GM12864 (cell line): ENCODE measurements around the gene IFI27L1.

Source experiments
- DNase-seq: peaks from one replicate; pipeline ENCODE4 v3.0.0-alpha.2; 2011; ENCODE audit warnings: low read depth
- H3K4me3 ChIP-seq: 2 replicates; pipeline ENCODE4 v1.5.1; 2011; ENCODE audit warnings: mild to moderate bottlenecking, low read depth, low read length, control low read depth
- TF ChIP-seq, protein P1 (sequence below): IDR thresholded peaks from 2 replicates; pipeline ENCODE4 v1.5.1; 2011; ENCODE audit warnings: low read depth, mild to moderate bottlenecking, moderate library complexity, low read length, control low read depth, inconsistent platforms; ENCODE audit errors: missing control alignments

IFI27L1 gene

DNA sequence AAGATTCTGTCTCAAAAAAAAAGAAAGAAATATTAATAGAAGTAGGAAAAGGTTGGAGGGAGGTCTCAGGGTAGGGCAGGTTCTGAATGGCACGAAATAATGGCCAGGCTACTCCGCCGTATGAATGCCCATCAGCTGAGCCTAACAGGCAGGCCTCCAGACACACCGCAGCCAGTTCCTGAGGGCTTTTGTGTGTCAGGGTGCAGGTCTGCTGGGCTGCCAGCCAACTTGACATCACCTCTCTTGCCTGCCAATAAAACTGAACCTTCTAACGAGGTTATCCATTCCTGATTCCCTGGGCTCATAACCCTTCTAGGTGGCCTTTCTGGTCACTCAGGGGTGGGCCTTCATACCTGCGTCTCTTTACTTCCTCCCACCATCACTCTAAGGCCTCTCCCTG is 32.4 kb downstream of the IFI27L1 start:
- TF ChIP-seq, protein P1, sequence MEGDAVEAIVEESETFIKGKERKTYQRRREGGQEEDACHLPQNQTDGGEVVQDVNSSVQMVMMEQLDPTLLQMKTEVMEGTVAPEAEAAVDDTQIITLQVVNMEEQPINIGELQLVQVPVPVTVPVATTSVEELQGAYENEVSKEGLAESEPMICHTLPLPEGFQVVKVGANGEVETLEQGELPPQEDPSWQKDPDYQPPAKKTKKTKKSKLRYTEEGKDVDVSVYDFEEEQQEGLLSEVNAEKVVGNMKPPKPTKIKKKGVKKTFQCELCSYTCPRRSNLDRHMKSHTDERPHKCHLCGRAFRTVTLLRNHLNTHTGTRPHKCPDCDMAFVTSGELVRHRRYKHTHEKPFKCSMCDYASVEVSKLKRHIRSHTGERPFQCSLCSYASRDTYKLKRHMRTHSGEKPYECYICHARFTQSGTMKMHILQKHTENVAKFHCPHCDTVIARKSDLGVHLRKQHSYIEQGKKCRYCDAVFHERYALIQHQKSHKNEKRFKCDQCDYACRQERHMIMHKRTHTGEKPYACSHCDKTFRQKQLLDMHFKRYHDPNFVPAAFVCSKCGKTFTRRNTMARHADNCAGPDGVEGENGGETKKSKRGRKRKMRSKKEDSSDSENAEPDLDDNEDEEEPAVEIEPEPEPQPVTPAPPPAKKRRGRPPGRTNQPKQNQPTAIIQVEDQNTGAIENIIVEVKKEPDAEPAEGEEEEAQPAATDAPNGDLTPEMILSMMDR = no peak

DNA sequence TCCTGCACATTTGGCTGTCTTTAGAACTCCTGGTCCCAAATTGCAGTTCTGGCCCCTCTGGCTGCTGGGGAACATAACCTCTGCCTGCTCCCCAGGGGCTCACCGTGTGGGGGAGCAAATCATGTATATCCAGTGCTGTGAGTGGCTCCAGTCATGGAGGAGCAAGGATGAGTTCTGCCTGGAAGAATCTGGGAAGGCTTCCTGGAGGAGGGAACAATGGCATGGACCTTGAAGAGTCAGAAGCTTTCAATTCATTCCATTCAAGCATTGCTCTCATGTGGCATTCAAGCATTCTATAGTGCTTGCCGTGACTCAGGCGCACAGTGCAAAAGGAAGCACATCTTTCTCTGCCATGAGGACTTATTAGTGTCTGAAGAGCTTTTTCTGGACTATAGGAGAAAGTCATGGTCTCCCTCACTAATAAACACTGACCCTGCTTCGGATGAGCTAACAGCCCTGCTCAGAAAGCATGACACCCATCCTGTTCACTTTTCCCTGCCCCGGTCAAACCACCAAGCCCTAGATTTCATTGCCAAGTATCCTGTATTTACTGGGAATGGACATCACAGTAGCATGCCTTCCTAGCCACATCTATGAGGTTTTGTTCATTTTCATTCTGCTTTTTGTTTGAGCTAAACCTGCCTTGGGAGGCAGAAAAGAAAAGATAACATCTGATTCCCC is 32.9 kb downstream of the IFI27L1 start:
- H3K4me3 ChIP-seq = no peak overlapping the region
- no peak for DNase-seq
- TF ChIP-seq, protein P1 = no peak

More for the DNA sequence above, 32.4 kb downstream of the IFI27L1 start:
- no peak overlapping the region for H3K4me3 ChIP-seq
- DNase-seq = no peak

DNA sequence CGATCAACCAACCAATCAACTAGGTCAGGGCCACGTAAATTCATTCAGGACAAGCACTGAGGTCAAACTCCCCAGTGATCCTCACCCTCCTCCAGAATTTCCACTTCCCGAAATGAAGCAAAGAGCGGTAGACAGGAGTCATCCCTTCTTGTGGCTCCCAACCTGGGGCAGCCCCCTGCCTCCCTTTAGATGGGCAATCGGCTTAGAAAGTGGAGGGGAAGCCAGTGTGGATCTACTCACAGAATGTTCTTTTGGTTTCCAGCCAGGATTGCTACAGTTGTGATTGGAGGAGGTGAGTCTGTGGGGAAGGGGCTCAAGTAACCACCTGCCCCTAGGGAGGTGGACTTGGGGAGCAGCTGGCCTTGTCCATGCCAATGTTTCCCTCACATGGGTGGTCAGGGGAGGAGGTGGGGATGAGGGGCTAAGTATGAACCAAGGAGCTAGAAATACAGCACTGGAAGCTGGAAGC is 33.5 kb downstream of the IFI27L1 start:
- H3K4me3 ChIP-seq = no peak overlapping the region
- no peak for DNase-seq
- TF ChIP-seq, protein P1 = no peak

DNA sequence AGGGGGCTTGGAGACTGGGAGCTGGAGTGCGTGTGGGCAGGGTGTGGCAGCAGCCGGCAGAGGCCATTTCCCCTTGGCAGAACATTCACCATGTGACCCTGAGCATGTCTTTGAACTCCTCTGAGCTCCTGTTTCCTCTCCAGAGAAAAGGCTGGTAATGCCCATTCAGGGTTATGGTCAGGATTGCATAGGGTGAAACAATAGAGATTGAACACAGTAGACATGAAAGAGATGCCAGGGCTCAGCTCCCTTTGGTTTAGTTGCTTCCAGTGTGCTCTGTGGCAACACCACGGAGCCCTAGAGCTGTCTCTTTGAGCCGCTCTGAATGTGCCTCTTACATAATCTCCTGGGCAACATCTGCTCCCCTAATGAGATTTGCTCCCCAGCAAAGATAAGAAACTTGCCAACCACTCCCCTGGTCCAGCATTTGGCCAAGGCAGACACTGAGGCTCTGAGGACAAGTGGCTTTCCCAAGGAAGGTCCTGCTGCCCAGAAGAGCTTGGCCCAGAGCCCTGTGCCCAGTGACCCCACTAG is 34.0 kb downstream of the IFI27L1 start:
- no peak for DNase-seq

DNA sequence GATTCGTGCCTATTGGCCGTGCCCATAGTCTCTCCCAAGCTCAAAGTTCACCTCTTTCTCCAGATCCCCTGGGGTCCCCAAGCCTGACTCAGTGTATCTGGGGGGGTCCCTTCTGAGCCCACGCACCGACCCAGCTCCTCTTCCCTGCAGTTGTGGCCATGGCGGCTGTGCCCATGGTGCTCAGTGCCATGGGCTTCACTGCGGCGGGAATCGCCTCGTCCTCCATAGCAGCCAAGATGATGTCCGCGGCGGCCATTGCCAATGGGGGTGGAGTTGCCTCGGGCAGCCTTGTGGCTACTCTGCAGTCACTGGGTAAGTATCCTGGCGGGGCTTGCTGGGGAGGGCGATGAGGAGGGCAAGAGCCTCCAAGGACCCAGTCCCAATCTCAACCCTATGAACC is 34.5 kb downstream of the IFI27L1 start:
- DNase-seq = no peak
- no peak overlapping the region for H3K4me3 ChIP-seq
- TF ChIP-seq, protein P1 = no peak

More for the DNA sequence above, 34.0 kb downstream of the IFI27L1 start:
- no peak overlapping the region for H3K4me3 ChIP-seq
- TF ChIP-seq, protein P1 = no peak

DNA sequence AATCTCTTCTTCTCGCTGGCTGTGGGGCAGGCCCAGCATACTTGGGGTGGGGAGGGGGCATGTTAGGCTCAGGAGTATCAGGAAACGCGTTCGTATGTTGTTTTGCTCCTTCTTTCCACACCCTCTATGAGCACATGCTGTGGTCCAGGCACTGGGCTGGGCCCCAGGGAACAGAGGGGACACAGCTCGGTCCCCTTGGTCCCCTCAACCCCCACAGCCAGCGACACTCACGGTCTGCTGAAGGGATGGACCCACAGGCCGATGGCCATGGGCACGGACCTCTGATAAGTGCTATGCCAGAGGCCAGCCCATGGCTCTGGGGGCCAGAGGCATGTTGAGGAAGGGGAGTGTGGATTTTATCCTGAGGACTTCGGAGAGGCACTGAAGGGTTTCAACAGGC is 35.6 kb downstream of the IFI27L1 start:
- TF ChIP-seq, protein P1 = no peak
- DNase-seq = no peak
- H3K4me3 ChIP-seq = no peak overlapping the region

DNA sequence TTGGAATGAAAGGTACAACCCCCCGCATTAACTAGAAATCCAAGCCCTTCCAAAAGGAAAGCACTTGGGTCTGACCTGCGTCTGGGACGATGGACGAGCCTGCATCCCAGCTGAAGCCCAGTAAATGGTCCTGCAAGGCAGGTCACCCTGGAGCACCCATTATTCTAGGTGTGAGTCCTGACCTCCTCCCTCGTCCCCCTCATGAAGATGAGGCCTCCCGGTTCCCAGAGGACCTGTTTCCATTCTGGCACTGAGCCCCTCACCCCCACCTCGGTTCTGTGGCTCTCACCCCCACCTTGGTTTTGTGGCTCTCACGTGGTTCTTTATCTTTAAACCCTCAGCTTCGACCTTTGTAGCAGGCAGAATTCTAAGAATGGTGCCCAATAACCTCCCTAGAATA is 36.7 kb downstream of the IFI27L1 start:
- TF ChIP-seq, protein P1 = no peak
- no peak overlapping the region for H3K4me3 ChIP-seq
- no peak for DNase-seq
